GM18498 (cell line): ENCODE results near the gene RPL35A.

ENCODE experiments used
- ATAC-seq: cut with Tn5 transposase; IDR thresholded peaks from one replicate; pipeline ENCODE4 v1.9.1; 2021; ENCODE audit warnings: mild to moderate bottlenecking, moderate library complexity; ENCODE audit not compliant: unreplicated experiment

RPL35A gene

GRCh38 chr3:197996855-197997254 lies 46.9 kb downstream of the RPL35A start:
- ATAC-seq, result no peak

DNA sequence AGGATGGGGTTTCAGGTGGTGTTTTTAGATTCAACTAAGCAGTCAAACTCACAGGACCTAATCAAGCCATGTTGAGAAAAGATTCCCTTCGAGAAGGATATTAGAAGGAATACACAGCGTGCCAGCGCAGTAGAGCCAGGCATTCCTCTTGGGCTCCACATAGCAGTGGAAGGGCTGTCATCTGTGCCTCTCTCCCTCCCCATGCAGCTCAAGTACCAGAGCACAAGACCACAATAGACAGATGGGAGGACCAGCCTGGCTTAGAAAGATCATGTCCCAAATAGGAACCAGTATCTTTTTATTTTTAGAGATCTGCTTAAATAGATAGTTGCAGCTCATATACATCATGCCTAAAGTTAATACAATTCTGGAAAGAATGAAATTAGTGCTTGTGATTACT lies 47.9 kb downstream of the RPL35A start:
- no peak for ATAC-seq
